Fibroblast of upper back skin (primary cell): ENCODE results near the gene PPP1R1B.

Experiments used
- DNase-seq: peaks from one replicate; pipeline ENCODE4 v3.0.0-alpha.2; 2013

PPP1R1B gene

GRCh38 chr17:39658760-39659159 is 32.0 kb downstream of the PPP1R1B start:
- DNase-seq, result no peak

GRCh38 chr17:39659279-39660010 is 32.7 kb downstream of the PPP1R1B start:
- DNase-seq, result no peak

GRCh38 chr17:39660011-39660360 is 33.2 kb downstream of the PPP1R1B start:
- DNase-seq, result no peak

- DNase-seq, result no peak
Measured at GRCh38 chr17:39660397-39661385, 33.9 kb downstream of the PPP1R1B start.

- DNase-seq, result no peak
Measured at GRCh38 chr17:39661744-39662541, 35.2 kb downstream of the PPP1R1B start.

GRCh38 chr17:39662551-39663339 is 36.0 kb downstream of the PPP1R1B start:
- DNase-seq, result no peak

- DNase-seq, result no peak
Measured at GRCh38 chr17:39663340-39663687, 36.6 kb downstream of the PPP1R1B start.

GRCh38 chr17:39663688-39664580 is 37.2 kb downstream of the PPP1R1B start:
- no peak for DNase-seq

- DNase-seq, result no peak
Measured at GRCh38 chr17:39664581-39665561, 38.1 kb downstream of the PPP1R1B start, which contains the start of gene TCAP. TSS of gene TCAP (plus strand) at chr17:39665349. CDS start at chr17:39665360, 11 bp downstream.

GRCh38 chr17:39665642-39666224 is 39.0 kb downstream of the PPP1R1B start:
- no peak for DNase-seq

GRCh38 chr17:39666231-39666600 is 39.5 kb downstream of the PPP1R1B start:
- DNase-seq, result no peak

- DNase-seq, result no peak
Measured at GRCh38 chr17:39666601-39667261, 40.0 kb downstream of the PPP1R1B start.

GRCh38 chr17:39667262-39667944 is 40.7 kb downstream of the PPP1R1B start:
- no peak for DNase-seq

- DNase-seq, result peak; percentile 51
Measured at GRCh38 chr17:39667945-39668924, 41.5 kb downstream of the PPP1R1B start, which contains the start of gene PNMT. TSS of gene PNMT (plus strand) at chr17:39668453. CDS start at chr17:39668476, 23 bp downstream.

GRCh38 chr17:39669897-39670735 is 43.4 kb downstream of the PPP1R1B start:
- no peak for DNase-seq

- DNase-seq, result no peak
Measured at GRCh38 chr17:39670746-39671145, 44.0 kb downstream of the PPP1R1B start.
